Epithelial cell of proximal tubule (primary cell): ENCODE data around the gene INO80B. TPM values are rescaled to one million over a fixed set of nuclear protein-coding genes. Genes with fewer than 3 reads are reported as not detected.

Source experiments
- DNase-seq: peaks from one replicate; pipeline ENCODE4 v3.0.0-alpha.2; 2011; ENCODE audit warnings: low read depth
- H3K4me3 ChIP-seq: 2 replicates; pipeline ENCODE4 v1.5.1; 2011; ENCODE audit warnings: low read depth, mild to moderate bottlenecking, low read length
- CTCF ChIP-seq: conservative IDR thresholded peaks from 2 replicates; pipeline ENCODE4 v1.5.1; 2012; ENCODE audit warnings: low read depth, mild to moderate bottlenecking, low read length
- total RNA-seq: library from RNA; depleted of rRNA; stranded (reverse); fragments of >200 nt; gene quantifications from 2 replicates; pipeline ENCODE4 v1.2.3, GENCODE V29; 2015

INO80B gene
- total RNA-seq, 1 donor from 2014 or later, result 5.3 TPM

DNA sequence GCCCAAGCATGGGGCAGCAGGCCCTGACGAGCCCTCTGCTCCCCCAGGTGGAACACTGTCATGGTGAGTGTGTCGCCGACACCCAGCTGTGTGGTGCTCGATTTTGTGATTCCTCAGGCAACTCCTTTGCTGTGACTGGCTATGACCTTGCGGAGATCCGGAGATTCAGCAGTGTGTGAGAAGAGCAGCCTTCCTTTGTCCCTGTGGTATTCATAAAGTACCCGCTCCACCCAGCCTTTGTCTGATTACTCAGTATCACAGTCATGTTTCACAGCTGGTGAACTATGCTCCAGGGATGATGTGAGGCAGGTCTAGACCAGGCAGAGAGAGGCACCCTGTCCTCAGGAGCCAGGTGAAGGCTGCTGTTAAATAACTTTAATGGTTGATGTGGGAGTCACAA is 29.4 kb upstream of the INO80B start:
- H3K4me3 ChIP-seq, result no peak overlapping the region
- DNase-seq, result no peak
- no peak for TF ChIP-seq CTCF

- no peak for DNase-seq
- no peak overlapping the region for H3K4me3 ChIP-seq
- no peak for TF ChIP-seq CTCF
Observed at GRCh38 chr2:74426181-74426758, 28.6 kb upstream of the INO80B start.

- no peak for TF ChIP-seq CTCF
- DNase-seq, result no peak
- no peak overlapping the region for H3K4me3 ChIP-seq
Observed at GRCh38 chr2:74427551-74427950, 27.3 kb upstream of the INO80B start.

DNA sequence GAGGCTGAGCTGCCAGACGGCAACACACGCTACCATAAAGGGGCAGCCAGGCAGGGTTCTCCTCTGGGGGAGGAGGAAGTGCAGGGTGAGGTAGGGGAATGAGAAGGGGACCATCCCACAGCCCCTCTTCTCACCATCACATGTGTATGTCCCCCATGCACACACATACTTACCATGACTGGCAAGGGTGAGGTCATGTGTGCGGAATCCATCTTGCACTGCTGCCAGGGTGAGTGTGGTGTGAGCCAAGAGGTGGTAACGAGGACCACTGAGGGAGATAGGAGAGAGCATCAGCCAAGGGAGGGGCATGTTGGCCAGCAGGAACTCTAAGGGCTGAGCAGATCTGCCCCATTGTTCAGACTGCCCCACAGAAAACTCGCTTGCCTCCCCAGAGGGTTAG is 26.2 kb upstream of the INO80B start:
- TF ChIP-seq CTCF, result no peak
- DNase-seq, result no peak
- H3K4me3 ChIP-seq, result no peak overlapping the region

GRCh38 chr2:74429487-74430451 is 25.1 kb upstream of the INO80B start:
- H3K4me3 ChIP-seq, result no peak overlapping the region
- no peak for TF ChIP-seq CTCF
- DNase-seq, result no peak

DNA sequence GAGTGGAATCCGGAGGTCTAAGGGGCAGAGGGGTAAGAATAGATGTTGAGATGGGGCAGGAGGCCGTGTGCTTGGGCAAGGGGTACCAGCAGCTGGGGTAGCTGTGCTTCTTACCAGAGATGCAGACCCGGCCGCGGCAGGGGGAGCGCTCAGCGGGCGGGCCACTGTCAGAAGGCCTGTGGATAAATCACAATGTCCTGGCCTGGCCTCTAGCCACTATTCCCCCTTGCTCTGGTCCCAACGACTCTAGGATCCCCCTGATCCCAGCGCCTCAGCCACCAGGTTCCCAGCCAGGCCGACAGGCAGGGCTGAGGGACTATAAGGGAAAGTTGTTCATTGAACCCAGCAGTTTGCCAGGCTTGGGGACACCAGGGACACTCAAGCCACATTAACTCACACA is 24.4 kb upstream of the INO80B start:
- TF ChIP-seq CTCF, result no peak
- no peak for DNase-seq
- H3K4me3 ChIP-seq, result no peak overlapping the region
